GM21447 (cell line): ENCODE measurements around the gene FAM81B.
"Not testable (repeated sequence)": the region's sequence is repeated elsewhere in the genome, so short reads cannot be mapped to it uniquely, and the experiment has no call there.

Source experiments
- ATAC-seq: cut with Tn5 transposase; IDR thresholded peaks from one replicate; pipeline ENCODE4 v1.9.1; 2021; ENCODE audit not compliant: unreplicated experiment

FAM81B gene, protein sequence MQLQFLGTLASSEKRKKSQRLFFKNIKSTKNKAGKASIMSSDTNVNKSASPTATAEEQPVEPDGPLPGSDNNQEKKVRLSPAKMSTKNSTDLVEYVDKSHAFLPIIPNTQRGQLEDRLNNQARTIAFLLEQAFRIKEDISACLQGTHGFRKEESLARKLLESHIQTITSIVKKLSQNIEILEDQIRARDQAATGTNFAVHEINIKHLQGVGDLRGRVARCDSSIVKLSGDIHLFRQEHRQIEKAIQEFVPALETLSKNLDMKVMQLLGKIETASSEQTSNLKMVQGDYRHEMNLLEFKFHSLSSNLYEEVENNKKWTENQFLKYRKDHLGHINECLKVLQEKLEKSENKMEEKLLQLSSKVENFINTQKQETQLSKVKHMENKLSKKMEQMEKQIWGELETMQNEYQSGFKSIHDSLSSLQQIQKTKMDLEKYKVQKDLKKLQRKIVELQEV

DNA sequence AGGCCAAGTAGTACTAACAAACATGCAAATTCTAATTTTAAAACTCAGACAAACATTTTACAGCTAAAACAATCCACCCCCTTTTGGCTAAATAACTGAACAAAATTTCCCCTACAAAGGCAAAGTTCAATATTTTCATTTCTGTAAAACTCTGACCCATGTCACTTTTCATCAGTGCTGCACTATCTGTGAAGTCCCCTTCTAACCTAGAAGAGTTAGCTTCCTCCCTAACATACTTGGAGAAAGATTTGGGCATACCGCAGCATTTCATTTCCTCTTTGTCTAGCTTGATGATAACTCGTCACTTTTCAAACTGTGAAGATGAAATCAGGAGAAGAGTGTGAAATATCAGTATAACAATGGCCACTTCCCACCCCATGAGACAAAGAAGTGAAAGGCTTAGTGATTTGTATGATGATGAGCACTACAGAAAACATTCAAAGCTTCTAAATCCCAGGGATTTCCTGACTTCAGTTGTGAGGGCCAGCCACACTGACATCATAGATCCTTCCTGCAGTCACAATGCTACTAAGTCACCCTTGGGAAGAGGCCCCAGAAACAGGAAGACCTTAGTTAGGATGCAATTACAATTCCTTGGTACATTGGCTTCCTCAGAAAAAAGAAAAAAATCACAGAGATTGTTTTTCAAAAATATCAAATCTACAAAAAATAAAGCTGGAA lies at the start of gene FAM81B:
Gene FAM81B, plus strand, starts transcription at position 555 of the 681 bp plus-strand sequence. Its CDS starts 24 bp downstream, at position 579.
- ATAC-seq, result no peak

DNA sequence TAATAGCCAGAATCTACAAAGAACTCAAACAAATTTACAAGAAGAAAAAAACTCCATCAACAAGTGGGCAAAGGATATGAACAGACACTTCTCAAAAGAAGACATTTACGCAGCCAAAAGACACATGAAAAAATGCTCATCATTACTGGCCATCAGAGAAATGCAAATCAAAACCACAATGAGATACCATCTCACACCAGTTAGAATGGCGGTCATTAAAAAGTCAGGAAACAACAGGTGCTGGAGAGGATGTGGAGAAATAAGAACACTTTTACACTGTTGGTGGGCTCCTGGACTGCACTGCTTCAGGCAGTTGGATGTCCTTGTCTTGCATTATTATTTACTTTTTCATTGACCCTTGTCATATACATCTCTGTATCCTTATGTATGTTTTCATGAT lies 49.7 kb upstream of the FAM81B start:
- ATAC-seq, result not testable (repeated sequence)

DNA sequence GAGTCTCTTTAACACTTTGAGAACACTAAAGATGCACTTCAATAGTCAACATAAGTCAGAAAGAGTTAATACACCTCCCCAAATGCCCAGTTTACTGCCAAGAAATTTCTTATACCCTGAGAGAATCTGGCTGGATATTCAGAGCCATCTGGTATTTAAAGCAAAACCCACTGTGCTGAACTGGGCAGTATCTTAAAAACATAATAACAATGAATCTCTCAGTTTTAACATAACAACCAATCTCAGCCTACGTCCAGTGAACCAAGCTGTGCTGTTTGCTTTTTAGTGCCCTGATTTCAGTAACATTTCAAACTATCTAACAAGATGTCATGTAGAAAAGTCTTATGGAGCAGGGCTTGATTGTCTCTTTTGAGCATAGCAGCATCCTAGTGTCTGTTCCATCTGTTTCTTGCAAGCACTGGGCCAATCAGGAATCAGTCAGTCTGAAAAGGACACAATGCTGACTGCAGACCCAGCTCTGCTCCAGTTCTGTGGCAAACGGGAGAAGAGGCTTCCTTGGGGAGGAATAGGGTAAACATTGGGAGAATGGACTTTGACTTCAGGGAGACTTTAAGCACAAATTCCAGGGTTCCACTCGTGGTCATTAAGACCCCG lies 43.6 kb upstream of the FAM81B start:
- ATAC-seq, result no peak

DNA sequence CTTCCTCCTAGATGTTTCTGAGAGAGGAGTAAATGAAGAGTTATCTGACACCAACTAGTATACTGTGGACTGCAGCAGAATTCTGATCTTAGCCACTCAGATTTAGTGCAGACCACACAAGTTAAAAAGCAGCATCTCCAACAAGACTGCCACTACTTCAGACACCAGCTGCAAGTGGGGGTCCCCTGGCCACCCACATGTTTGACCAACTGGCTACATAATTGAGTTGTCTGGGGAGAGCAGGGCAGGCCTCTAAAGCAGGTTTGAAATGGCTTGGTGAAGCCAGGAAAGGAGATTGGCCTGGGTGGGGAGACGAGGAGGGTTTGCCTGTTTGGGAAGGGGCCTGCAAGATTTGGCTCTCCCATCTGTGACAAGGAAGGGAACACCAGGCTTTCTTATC lies 40.5 kb upstream of the FAM81B start:
- ATAC-seq, result no peak

DNA sequence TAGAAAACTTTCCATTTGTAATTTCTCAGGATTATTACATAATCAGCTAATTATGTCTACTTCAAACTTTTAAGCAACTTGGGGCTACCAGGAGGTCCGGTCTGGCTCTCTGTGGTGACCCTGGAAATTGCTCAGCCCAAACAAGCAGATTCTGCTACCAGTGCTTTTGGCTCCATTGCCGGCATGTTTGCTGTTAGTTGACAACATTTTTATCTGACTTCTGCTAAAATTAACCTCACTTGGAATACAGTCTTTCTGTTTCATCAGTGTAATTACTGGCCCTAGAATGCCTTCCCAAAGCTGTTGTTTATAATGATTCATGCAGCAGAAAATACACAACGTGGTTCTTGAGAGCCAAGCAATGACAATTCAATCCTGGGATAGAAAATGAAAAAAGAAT lies 38.5 kb upstream of the FAM81B start:
- ATAC-seq, result no peak

DNA sequence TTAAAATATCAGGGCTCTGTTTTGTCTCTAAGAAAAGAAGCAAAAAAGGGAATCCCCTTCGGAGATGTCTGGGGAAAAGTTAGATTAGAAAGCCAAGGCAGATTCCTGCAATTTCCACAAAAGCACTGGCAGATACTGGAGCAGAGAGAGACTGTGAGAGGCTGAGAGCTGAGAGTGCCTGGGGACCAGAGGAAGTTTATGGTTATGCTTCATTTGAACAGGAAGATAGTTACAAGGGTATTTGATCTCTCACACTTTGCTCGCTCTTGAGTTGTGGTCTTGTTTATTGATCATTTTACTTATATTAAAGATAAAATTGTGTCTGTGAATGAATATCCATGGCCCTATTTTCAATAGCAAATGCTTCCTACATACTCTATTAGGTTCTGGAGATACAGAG lies 32.8 kb upstream of the FAM81B start:
- no peak for ATAC-seq

DNA sequence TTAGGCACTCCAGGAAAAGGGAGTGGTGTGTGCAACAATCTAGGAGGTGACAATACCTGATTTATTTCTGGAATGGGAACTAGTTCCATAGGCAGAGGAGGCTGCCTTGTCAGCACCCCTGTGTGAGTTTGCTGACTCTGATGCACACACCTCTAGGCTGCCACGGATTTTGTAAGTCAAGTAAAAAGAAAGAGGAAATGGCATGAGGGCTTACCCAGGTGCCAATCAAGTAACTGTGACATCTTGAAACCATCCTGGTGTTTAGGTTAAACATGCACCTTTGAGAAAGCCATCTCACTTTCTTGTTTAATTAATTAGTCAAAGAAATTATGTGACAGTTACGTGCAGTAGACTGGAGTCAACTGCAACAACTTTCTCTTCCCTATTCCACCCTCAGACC lies 32.3 kb upstream of the FAM81B start:
- no peak for ATAC-seq

DNA sequence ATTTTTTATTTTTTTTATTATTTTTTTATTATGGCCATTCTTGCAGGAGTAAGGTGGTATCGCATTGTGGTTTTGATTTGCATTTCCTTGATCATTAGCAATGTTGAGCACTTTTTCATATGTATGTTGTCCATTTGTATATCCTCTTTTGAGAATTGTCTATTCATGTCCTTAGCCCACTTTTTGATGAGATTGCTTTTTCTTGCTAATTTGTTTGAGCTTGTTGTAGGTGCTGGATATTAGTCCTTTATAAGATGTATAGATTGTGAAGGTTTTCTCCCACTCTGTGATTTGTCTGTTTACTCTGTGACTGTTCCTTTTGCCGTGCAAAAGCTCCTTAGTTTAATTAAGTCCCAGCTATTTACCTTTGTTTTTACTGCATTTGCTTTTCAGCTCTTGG lies 30.5 kb upstream of the FAM81B start:
- not testable (repeated sequence) for ATAC-seq

DNA sequence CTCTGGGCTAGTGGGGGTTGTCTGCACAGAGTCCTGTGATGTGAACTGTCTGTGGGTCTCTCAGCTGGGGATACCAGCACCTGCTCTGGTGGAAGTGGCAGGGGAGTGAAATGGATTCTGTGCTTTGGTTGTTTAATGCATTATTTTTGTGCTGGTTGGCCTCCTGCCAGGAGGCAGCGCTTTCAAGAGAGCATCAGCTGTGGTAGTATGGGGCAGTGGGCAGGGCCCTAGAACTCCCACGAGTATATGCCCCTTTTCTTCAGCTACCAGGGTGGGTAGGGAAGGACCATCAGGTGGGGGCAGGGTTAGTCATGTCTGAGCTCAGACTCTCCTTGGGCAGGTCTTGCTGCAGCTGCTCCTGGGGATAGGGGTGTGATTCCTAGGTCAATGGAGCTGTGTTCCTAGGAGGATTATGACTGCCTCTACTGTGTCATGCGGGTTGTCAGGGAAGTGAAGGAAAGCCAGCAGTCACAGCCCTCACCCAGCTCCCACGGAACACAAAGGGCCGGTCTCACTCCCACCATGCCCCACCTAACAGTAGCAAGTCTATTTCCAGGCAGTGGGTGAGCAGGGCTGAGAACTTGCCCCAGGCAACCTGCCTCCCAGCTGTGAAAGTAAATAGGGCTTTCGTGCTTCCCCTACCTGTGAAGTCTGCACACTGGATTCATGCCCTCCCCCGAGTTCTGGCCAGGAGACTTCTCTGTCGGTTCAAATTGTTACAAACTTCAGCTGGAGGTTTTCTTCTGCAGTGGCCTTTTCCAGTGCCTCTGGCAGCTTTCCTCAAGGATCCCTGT lies 25.7 kb upstream of the FAM81B start:
- no peak for ATAC-seq

DNA sequence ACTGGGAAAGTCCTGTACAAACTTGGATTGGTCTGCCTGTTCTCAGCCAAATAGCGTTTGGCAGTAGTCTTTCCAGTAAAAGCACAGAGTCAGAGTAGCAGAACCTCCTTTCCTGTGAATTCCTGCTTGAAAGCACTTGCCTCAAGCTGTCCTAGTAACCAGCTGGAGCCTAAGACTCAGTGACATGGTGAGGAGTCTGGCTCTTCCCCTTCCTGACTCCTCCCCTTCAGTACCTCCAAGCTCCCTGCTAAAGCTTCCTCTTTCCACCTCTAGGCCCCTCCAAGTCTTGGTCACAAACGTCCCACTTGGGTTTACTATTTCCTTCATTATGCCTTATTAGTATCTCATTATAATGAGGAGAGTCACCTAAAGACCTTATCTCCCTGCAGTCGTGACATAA lies 21.4 kb upstream of the FAM81B start:
- ATAC-seq, result no peak

DNA sequence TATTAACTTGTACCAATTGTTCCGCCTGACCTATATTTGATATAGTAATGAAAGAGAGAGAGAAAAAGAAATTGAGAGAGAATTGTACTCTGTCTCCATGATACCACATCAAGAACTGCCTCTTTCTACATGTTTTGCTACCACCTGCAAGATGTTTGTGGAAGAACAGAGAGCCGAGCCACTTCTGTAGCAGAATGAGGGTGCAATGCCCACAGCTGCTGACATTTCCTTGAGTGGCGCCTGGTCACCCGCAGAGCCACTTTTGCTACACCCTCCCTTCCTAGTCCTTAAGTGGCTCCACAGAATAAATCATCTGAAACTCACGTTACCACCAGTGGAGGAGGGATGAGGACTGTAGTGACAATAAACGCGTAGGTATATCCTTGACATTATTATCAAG lies 17.1 kb upstream of the FAM81B start:
- no peak for ATAC-seq

DNA sequence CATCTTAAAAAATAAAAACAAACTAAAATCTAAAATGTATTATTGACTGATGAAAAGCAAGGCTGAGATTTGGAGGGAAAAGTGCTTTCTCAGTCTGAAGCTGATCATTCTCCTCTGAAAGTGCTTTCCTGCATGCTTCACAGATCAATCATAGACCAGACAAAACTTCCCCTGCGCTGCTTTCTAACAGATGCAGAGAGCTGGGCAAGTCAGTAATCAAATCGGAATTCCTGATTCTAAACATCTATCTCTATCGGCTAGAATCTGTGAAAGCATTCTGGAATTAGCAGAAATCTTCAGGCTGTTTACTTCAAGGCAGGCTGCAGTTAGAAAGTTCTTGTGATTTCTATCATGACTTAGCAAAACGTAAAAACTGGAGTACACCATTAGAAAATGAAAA lies 15.6 kb upstream of the FAM81B start:
- ATAC-seq, result no peak

DNA sequence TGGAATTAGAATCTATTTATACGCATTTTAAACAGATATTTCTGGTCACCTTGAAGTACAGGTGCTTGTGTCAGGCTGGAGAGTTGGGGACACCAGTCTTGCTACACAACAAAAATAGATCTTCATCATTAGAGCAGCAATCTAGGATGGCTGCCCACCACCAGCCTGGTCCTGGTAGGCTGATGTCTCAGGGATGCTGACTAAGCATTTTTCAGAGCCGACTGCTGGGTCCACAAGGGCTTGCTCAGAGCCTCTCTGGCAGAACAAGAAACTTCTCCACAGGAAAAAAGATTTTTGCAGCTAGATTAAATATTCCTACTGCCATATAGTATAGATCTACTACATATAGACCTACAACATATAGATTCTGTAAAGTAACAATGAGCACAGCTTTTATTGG lies 12.0 kb upstream of the FAM81B start:
- ATAC-seq, result no peak

DNA sequence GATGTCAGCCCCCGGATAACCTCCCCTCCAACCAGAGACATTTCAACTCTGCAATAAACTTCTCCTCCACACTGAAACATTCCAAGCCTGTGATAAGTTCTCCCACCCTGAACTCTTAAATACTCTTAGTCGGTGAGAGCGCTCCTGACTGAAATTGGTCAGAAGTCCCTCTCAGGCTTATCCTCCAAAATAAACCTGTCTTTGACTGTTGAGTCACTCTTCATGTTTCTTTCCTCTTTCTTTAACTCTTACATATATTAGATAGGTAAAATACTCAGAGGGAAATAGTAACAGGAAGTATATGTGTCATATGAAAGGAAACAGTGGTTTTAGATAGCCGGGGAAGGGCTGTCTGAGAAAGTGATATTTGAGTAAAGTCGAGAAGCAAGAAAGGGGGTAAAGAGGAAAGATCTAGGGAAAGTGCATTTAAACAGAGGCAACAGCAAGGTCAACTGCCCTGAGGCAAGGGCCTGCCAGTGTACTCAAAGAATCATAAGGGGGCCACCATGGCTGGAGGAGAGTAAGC lies 11.0 kb upstream of the FAM81B start:
- no peak for ATAC-seq

DNA sequence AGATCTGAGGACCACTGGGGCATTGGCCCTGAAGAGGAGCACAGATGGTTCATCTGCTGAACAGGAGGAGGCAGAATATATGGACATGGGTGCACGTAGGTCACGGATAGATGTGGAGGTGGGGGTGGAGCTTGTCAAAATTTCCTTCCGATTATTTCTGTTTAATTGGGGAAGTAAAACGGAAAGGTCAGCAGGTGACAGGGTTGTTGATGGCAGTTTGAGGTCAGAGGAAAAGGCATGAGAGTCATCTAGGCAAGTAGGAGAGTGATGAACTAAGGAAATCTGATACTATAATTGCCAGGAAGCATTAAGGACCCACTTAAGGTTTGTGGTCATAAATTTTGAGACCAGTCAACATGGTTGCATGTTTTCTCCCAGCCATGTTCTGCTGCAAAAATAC lies 8.4 kb upstream of the FAM81B start:
- ATAC-seq, result no peak

DNA sequence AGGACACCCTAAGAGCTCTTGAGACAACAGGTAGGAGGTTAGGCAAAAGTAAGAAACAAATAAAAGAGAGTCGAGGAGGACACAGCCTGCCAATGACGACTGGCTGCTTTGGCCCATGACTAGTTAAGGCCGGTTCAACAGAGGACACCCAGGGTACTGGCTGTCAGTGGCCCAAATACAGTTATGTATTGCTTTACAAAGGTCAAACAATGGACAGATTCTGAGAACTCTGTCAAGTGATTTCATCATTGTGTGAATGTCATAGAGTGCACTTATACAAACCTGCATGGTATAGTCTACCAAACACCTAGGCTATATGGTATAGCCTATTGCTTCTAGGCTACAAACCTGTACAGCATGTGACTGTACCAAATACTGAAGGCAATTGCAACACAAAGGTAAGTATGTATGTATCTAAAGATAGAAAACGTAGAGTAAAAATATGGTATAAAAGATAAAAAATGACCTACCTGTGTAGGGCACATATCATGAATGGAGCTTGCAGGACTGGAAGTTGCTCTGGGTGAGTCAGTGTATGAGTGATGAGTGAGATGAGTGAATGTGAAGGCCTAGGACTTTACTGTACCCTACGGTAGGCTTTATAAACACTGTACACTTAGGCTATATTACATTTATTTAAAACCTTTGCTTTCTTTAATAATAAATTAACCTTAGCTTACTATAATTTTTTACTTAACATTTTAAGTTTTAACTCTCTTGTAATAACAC lies 6.5 kb upstream of the FAM81B start:
- no peak for ATAC-seq

DNA sequence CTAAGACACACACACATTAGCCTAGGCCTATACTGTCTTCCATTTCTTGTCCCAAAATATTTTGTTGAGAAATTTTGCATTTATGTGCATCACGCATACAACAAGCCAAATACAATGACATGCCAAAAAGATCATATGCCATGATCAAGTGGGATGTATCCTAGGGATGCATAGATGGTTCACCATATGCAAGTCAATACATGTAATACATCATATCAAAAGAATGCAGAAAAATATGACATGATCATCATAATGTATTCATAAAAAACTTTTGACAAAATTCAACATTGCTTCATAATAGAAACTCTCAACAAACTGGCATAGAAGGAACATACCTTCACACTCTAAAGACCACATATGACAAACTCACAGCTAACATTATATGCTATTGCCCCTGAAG lies 5.8 kb upstream of the FAM81B start:
- no peak for ATAC-seq

DNA sequence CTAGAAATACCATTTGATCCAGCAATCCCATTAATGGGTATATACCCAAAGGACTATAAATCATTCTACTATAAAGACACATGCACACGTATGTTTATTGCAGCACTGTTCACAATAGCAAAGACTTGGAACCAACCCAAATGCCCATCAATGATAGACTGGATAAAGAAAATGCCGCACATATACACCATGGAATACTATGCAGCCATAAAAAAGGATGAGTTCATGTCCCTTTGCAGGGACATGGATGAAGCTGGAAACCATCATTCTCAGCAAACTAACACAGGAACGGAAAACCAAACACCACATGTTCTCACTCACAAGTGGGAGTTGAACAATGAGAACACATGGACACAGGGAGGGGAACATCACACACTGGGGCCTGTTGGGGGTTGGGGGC lies 799 bp downstream of the FAM81B start:
- not testable (repeated sequence) for ATAC-seq

DNA sequence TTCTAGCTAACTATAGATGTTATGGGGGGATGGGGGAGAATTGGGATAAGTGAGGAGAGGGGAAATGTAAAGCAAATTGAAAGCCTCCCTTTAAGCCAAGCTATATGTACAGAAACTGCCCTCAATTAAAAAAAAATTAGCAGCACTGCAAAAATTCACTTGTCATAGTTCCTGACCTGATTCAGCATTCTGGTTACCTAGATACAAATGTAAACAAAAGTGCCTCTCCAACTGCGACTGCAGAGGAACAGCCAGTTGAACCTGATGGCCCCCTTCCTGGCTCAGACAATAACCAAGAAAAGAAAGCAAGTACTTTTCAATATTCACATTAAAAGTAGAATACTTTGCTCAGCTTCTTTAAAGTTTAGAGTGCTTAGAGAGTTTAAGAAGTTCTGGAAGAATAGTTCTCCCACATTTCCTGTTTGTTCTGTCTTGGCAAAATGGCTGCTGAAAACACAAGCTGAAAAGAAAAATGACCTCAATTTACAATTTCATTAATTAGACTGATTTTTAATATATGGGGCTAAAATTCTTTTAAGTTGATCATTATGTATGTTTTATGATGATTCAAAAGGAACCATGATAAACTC lies 1.5 kb downstream of the FAM81B start:
- ATAC-seq, result no peak

DNA sequence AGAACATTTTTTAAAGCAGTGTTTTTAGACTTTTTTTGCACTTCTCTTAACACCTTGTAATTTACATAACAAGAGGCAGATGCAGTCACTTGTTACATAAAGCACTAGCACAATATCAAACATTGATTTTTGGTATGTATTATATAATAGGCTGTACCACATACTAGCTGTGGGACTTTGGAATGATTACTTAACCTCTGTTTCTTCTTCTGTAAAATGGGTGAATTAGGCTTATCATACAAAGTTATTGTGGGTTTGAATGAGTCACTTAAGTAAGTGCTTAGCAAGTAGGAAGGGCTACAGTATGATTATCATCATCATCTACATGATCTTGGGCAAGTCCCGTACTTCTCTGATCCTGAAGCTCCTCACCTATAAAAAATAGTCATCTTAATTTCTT lies 2.1 kb downstream of the FAM81B start:
- no peak for ATAC-seq
